ENCODE data around the gene CLIC4. TPM values are rescaled to one million over a fixed set of nuclear protein-coding genes. Genes with fewer than 3 reads are reported as not detected.
"Not testable (repeated sequence)": the region's sequence is repeated elsewhere in the genome, so short reads cannot be mapped to it uniquely, and the experiment has no call there.

The CLIC4 gene
- total and polyA plus RNA-seq, 4 donors = 15.0 to 40.7 (median 28.4) TPM

DNA sequence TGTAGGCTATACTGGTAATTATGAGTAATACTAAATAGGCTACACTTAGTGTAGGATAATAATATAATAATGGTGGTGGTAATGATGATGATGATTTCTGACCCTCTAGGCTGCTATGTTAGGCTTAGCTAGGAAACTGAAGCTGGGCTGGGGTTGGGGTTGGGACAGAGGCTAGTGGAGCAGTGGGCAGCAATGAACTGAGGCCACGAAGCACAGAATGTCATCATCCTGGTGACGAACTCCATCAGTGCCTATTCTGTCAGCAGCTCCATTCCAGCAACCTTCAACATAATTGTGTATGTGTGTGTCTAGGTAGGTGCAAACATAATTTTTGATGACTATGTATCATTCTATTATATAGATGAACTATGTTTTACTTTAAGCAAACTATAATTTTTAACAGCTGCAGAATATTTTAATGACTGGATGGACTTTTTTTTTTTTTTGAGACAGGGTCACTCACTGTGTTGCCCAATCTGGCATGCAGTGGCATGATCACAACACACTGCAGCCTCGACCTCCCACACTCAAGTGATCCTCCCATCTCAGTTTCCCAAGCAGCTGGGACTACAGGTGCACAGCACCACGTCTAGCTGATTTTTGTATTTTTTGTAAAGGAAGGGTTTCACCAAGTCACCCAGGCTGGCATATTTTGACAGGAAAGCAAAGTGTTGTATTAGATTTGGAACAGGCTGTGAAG, 12.9 kb upstream of the CLIC4 start:
- DNase-seq (ENCODE audit: low spot score) = no peak

DNA sequence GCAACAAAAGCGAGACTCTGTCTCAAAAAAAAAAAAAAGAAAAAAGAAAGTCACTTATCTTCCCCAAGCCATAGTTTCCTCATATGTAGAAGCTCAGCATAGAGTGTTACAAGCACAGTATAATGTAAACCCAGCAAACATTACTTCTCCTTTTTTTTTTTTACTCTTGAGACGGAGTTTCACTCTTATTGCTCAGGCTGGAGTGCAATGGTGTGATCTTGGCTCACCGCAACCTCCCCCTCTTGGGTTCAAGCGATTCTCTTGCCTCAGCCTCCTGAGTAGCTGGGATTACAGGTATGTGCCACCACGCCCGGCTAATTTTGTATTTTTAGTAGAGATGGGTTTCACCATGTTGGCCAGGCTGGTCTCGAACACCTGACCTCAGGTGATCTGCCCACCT, 11.9 kb upstream of the CLIC4 start:
- DNase-seq (ENCODE audit: low spot score); H3K9ac ChIP-seq (ENCODE audit: low read depth in 1 of 2, low read length in 2 of 2); H3K27ac ChIP-seq (ENCODE audit: low read depth in 1 of 2, low read length in 2 of 2); H3K9me3 ChIP-seq (ENCODE audit: control insufficient read depth in 4 of 4, low read length in 3 of 4); H3K36me3 ChIP-seq (ENCODE audit: control insufficient read depth in 4 of 4, insufficient read depth in 3 of 4, low read depth in 1 of 4, low read length in 3 of 4); H3K4me3 ChIP-seq (ENCODE audit: low read depth in 1 of 3, low read length in 3 of 3); H3K27me3 ChIP-seq (ENCODE audit: control insufficient read depth in 4 of 4, insufficient read depth in 4 of 4, low read length in 3 of 4): not testable (repeated sequence)
- WGBS = 92% methylated on average over 7 of the region's 7 CpGs
- H3K4me1 ChIP-seq (ENCODE audit: control insufficient read depth in 4 of 4, insufficient read depth in 4 of 4, low read length in 3 of 4) = peaks cover 2 to 20% (median 11%) of the 10 kb centered on the region in 4 donors

More for the DNA sequence above, 12.9 kb upstream of the CLIC4 start:
- H3K27me3 ChIP-seq (ENCODE audit: control insufficient read depth in 4 of 4, insufficient read depth in 4 of 4, low read length in 3 of 4) = no peaks in the 10 kb centered on the region
- H3K27ac ChIP-seq (ENCODE audit: low read depth in 1 of 2, low read length in 2 of 2) = no peak overlapping the region
- 72% methylated on average over 4 of the region's 4 CpGs for WGBS
- H3K4me3 ChIP-seq (ENCODE audit: low read depth in 1 of 3, low read length in 3 of 3) = no peak overlapping the region
- TF ChIP-seq NR2F2 (IDR thresholded peaks at IDR 0.05) (no peak), TAF1 (conservative IDR thresholded peaks at IDR 0.05) (no peak), HNF4A (conservative IDR thresholded peaks at IDR 0.05) (no peak), YY1 (IDR thresholded peaks at IDR 0.05) (no peak), HNF4G (IDR thresholded peaks at IDR 0.05) (no peak), EGR1 (IDR thresholded peaks at IDR 0.05; ENCODE audit: low read depth in 2 of 2) (no peak), RXRA (IDR thresholded peaks at IDR 0.05) (no peak), GABPA (IDR thresholded peaks at IDR 0.05 in 1 of 2, conservative IDR thresholded peaks at IDR 0.05 in 1 of 2) (no peak), RAD21 (IDR thresholded peaks at IDR 0.05) (no peak), JUND (IDR thresholded peaks at IDR 0.05) (no peak), SP1 (IDR thresholded peaks at IDR 0.05) (no peak), FOXA1 (IDR thresholded peaks at IDR 0.05) (no peak)
- TF ChIP-seq, protein P1, sequence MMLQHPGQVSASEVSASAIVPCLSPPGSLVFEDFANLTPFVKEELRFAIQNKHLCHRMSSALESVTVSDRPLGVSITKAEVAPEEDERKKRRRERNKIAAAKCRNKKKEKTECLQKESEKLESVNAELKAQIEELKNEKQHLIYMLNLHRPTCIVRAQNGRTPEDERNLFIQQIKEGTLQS (IDR thresholded peaks at IDR 0.05) = no peak
- TF ChIP-seq, protein P2, sequence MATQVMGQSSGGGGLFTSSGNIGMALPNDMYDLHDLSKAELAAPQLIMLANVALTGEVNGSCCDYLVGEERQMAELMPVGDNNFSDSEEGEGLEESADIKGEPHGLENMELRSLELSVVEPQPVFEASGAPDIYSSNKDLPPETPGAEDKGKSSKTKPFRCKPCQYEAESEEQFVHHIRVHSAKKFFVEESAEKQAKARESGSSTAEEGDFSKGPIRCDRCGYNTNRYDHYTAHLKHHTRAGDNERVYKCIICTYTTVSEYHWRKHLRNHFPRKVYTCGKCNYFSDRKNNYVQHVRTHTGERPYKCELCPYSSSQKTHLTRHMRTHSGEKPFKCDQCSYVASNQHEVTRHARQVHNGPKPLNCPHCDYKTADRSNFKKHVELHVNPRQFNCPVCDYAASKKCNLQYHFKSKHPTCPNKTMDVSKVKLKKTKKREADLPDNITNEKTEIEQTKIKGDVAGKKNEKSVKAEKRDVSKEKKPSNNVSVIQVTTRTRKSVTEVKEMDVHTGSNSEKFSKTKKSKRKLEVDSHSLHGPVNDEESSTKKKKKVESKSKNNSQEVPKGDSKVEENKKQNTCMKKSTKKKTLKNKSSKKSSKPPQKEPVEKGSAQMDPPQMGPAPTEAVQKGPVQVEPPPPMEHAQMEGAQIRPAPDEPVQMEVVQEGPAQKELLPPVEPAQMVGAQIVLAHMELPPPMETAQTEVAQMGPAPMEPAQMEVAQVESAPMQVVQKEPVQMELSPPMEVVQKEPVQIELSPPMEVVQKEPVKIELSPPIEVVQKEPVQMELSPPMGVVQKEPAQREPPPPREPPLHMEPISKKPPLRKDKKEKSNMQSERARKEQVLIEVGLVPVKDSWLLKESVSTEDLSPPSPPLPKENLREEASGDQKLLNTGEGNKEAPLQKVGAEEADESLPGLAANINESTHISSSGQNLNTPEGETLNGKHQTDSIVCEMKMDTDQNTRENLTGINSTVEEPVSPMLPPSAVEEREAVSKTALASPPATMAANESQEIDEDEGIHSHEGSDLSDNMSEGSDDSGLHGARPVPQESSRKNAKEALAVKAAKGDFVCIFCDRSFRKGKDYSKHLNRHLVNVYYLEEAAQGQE (IDR thresholded peaks at IDR 0.05) = no peak
- TF ChIP-seq, protein P3, sequence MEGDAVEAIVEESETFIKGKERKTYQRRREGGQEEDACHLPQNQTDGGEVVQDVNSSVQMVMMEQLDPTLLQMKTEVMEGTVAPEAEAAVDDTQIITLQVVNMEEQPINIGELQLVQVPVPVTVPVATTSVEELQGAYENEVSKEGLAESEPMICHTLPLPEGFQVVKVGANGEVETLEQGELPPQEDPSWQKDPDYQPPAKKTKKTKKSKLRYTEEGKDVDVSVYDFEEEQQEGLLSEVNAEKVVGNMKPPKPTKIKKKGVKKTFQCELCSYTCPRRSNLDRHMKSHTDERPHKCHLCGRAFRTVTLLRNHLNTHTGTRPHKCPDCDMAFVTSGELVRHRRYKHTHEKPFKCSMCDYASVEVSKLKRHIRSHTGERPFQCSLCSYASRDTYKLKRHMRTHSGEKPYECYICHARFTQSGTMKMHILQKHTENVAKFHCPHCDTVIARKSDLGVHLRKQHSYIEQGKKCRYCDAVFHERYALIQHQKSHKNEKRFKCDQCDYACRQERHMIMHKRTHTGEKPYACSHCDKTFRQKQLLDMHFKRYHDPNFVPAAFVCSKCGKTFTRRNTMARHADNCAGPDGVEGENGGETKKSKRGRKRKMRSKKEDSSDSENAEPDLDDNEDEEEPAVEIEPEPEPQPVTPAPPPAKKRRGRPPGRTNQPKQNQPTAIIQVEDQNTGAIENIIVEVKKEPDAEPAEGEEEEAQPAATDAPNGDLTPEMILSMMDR (IDR thresholded peaks at IDR 0.05; ENCODE audit: low read depth, low read length, missing input control) = no peak
- TF ChIP-seq, protein P4, sequence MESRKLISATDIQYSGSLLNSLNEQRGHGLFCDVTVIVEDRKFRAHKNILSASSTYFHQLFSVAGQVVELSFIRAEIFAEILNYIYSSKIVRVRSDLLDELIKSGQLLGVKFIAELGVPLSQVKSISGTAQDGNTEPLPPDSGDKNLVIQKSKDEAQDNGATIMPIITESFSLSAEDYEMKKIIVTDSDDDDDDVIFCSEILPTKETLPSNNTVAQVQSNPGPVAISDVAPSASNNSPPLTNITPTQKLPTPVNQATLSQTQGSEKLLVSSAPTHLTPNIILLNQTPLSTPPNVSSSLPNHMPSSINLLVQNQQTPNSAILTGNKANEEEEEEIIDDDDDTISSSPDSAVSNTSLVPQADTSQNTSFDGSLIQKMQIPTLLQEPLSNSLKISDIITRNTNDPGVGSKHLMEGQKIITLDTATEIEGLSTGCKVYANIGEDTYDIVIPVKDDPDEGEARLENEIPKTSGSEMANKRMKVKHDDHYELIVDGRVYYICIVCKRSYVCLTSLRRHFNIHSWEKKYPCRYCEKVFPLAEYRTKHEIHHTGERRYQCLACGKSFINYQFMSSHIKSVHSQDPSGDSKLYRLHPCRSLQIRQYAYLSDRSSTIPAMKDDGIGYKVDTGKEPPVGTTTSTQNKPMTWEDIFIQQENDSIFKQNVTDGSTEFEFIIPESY (IDR thresholded peaks at IDR 0.05) = no peak
- H3K9me3 ChIP-seq (ENCODE audit: control insufficient read depth in 4 of 4, low read length in 3 of 4) = no peaks in the 10 kb centered on the region
- no peaks in the 10 kb centered on the region for H3K36me3 ChIP-seq (ENCODE audit: control insufficient read depth in 4 of 4, insufficient read depth in 3 of 4, low read depth in 1 of 4, low read length in 3 of 4)
- H3K9ac ChIP-seq (ENCODE audit: low read depth in 1 of 2, low read length in 2 of 2) = no peak overlapping the region
- H3K4me1 ChIP-seq (ENCODE audit: control insufficient read depth in 4 of 4, insufficient read depth in 4 of 4, low read length in 3 of 4) = peaks cover 2 to 20% (median 11%) of the 10 kb centered on the region in 4 donors
